NOMO-1 treated with dmso at 0.1 percent for 144 hours (cell line): ENCODE data around the gene GPRC5A.

Source experiments
- DNase-seq: peaks from one replicate; lab custom pipeline; 2025; ENCODE audit not compliant: unreplicated experiment; lab: John Stamatoyannopoulos, UW

Gene GPRC5A

GRCh38 chr12:12885096-12885792 is 6.1 kb upstream of the GPRC5A start:
- no peak for DNase-seq

GRCh38 chr12:12887471-12887870 is 3.9 kb upstream of the GPRC5A start:
- DNase-seq: no peak

- DNase-seq: no peak
These were observed 1.7 kb upstream of the GPRC5A start for GRCh38 chr12:12889701-12890100.

- no peak for DNase-seq
These were observed 751 bp upstream of the GPRC5A start for GRCh38 chr12:12890543-12891079.

DNA sequence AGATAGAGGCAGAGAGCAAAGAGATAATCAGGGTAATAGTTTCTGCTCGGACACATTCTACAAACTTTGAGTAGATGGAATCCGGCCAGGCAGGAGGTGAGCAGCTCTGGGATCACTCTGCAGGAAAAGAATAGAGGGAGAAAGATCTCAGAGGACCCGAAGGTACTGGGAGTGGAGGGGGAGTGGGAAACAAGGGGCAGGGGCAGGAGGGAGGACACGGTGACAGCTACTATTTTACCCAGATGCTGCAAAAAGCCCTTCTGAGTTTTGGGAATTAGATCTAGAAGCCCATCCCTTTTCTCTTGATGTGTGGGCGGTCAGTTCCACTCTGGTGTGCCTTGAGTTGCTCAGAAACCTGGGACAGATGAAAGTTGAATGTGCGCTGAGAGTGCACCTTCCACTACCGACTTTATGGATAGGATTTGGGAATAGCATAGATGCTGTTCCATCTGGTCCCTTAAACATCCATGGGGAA is 556 bp downstream of the GPRC5A start:
- DNase-seq: no peak

DNA sequence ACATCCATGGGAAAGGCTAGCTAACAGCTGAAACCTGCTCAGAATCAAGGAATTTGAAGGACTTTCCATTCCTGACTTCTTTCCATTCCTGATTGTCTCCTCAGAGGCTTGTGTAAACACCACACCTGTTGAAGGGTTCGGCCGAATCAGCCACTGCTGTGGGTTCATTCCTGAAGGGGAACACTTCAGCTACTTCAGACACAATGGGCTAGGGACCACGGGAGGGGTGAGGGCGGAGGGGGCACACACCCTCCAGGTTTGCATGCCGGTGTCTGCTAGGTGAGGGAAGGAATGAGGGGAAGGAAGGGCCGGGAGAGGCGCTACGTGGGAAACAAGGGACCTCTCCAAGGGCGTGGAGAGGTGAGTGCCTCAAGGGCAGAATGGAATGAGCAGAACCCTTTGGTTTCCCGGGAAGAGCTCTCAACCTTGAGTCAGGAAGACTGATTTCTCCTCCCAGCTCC is 1.3 kb downstream of the GPRC5A start:
- no peak for DNase-seq

GRCh38 chr12:12893438-12893837 is 2.1 kb downstream of the GPRC5A start:
- no peak for DNase-seq

GRCh38 chr12:12896260-12896659 is 4.9 kb downstream of the GPRC5A start:
- no peak for DNase-seq

DNA sequence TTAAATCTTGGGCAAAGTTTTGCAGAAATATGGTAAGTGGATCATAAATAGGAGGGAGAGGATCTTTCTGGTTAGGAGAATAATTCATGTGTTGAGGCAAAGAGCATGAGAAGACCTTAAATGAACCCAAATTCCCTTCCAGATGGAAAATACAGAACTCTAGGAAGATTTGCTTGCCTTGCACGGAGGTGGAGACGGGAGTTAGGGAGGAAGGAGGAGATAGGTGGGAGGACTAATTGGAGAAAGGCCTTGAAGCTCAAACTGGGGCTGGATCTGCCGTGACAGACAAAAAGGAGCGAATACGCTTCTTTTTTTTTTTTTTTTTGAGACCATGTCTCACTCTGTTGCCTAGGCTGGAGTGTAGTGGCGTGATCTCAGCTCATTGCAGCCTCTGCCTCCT is 5.9 kb downstream of the GPRC5A start:
- no peak for DNase-seq

- DNase-seq: no peak
These were observed 6.9 kb downstream of the GPRC5A start for GRCh38 chr12:12898136-12898717.

DNA sequence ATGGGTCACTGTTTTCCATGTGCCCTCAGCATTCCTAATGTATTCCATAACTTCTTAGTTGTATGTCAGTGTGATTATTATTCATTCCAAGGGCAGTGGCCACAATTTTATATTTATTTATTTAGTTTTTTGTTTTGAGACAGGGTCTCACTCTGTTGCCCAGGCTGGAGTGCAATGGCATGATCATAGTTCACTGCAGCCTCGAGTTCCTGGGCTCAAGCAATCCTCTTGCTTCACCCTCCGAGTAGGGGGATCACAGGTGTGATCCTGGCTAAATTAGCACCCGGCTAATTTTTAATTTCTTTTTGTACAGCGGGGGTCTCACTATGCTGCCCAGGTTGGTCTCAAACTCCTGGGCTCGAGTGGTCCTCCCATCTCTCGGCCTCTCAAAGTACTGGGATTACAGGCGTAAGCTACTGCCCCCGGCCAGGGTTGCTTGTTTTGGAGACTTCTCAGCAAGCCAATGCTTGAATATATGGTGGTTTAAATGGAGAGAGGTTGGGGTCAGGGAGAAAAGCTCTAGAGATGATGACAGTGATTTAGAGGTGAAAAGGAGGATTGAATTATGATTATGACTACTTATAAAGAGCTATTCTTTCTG is 7.6 kb downstream of the GPRC5A start:
- no peak for DNase-seq

GRCh38 chr12:12899530-12900380 is 8.4 kb downstream of the GPRC5A start:
- DNase-seq: no peak

DNA sequence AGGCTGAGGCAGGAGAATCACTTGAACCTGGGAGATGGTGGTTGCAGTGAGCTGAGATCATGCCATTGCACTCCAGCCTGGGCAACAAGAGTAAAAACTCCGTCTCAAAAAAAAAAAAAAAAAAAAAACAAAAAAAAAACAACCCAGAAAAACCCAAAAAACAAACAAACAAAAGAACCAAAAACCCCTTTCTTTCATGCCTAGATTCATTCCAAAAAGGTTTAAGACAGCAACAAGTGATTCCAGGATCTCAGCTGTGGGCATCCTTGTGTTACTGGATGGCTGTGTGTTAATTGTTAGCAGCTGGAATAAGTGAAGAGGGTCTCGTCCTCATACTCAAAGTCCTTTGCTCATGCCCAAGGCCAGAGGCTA is 9.4 kb downstream of the GPRC5A start:
- DNase-seq: no peak

DNA sequence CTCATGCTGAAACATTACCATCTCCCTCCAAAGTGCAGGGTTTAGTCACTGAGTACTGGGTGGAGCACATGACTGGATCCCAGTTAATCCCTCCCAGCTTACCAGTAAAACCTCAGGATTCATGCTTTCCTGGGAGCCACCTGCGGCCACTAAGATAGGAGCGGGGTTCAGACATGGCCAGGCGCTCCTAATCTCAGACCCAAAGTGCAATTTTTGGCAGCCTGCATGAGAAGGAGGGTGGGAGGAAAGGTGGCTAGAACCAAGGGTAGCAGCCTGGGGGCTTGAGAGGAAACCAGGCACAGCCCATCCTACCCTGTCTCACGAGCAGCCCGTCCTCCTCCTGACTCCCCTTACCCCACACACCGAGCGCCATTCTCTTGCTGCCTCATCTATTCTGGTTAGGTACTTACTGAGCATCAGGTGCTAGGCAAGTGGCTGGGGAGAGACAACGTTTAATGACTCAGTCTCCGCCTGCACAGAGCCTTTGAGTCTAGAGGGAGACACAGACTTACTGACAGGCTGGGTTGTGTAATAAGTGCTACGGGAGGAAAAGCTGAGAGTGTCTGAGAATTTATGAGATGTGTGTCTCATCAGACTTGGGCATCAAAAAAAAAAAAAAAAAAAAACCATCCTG is 9.9 kb downstream of the GPRC5A start:
- no peak for DNase-seq

DNA sequence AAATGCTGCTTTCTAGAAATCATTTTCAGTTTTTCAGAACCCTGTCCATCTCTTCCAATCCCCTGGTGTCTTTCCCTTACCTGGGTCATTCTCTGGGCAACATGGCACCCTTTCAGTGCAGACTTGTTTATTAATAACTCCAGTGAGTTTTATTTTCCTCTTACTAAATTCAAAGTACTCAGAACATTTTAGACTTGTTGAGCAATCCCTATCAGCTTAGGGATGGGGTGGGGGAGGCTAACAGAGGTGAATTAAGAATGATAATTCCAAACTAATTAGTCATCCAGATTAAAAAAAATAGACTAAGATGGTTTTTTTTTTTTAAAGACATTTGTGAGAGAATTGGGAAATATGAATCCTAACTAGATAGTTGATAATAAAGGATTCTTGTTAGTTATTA is 10.7 kb downstream of the GPRC5A start:
- no peak for DNase-seq

GRCh38 chr12:12903642-12904609 is 12.6 kb downstream of the GPRC5A start:
- no peak for DNase-seq

DNA sequence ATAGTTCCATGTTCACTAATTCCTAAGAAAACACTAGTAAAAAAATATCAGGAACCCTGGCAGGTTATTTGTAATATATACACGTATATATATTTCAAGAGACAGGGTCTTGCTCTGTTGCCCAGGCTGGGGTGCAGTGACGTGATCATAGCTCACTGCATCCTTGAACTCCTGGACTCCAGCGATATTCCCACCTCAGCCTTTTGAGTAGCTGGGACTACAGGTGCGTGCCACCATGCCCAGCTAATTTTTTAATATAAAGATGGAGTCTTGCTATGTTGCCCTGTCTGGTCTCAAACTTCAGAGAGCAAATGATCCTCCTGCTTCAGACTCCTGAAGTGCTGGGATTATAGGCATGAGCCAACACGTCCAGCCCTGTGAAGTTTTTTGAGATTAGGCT is 16.2 kb downstream of the GPRC5A start:
- DNase-seq: no peak

- DNase-seq: no peak
These were observed 16.9 kb downstream of the GPRC5A start for GRCh38 chr12:12908252-12908651.

DNA sequence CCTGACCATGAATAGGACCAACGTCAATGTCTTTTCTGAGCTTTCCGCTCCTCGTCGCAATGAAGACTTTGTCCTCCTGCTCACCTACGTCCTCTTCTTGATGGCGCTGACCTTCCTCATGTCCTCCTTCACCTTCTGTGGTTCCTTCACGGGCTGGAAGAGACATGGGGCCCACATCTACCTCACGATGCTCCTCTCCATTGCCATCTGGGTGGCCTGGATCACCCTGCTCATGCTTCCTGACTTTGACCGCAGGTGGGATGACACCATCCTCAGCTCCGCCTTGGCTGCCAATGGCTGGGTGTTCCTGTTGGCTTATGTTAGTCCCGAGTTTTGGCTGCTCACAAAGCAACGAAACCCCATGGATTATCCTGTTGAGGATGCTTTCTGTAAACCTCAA is 17.3 kb downstream of the GPRC5A start:
- DNase-seq: no peak
